Amniotic stem cell (primary cell): ENCODE data around the gene MYBPH.

Experiments
- DNase-seq: peaks from one replicate; lab custom pipeline; 2025; lab: John Stamatoyannopoulos, UW

The MYBPH gene

GRCh38 chr1:203178821-203179666 is 3.4 kb upstream of the MYBPH start:
- DNase-seq = no peak

- DNase-seq = no peak
Measured at GRCh38 chr1:203178083-203178482, 2.5 kb upstream of the MYBPH start.

- DNase-seq = no peak
Measured at GRCh38 chr1:203177470-203178039, 1.9 kb upstream of the MYBPH start.

GRCh38 chr1:203177036-203177405 is 1.4 kb upstream of the MYBPH start:
- DNase-seq = no peak

GRCh38 chr1:203176273-203177035 is 828 bp upstream of the MYBPH start:
- DNase-seq = no peak

GRCh38 chr1:203175827-203176241 is 208 bp upstream of the MYBPH start:
- no peak for DNase-seq

GRCh38 chr1:203174324-203174985 is 1.2 kb downstream of the MYBPH start:
- DNase-seq = no peak

- no peak for DNase-seq
Measured at GRCh38 chr1:203173566-203173965, 2.1 kb downstream of the MYBPH start.

- DNase-seq = no peak
Measured at GRCh38 chr1:203173011-203173555, 2.5 kb downstream of the MYBPH start.

- no peak for DNase-seq
Measured at GRCh38 chr1:203172184-203173010, 3.2 kb downstream of the MYBPH start.

- DNase-seq = no peak
Measured at GRCh38 chr1:203171341-203172183, 4.1 kb downstream of the MYBPH start.

GRCh38 chr1:203170625-203171330 is 4.8 kb downstream of the MYBPH start:
- DNase-seq = no peak

- DNase-seq = no peak
Measured at GRCh38 chr1:203169770-203170520, 5.7 kb downstream of the MYBPH start.

- DNase-seq = no peak
Measured at GRCh38 chr1:203168991-203169390, 6.6 kb downstream of the MYBPH start.

- DNase-seq = no peak
Measured at GRCh38 chr1:203168256-203168786, 7.3 kb downstream of the MYBPH start.

GRCh38 chr1:203167913-203168200 is 7.8 kb downstream of the MYBPH start:
- DNase-seq = no peak

GRCh38 chr1:203167026-203167912 is 8.4 kb downstream of the MYBPH start:
- DNase-seq = no peak
